GM12865 (cell line): Measurements from ENCODE around the gene NGB.

ENCODE experiments used
- DNase-seq: peaks from one replicate; pipeline ENCODE4 v3.0.0; 2010; ENCODE audit warnings: low read depth
- H3K4me3 ChIP-seq: 2 replicates; pipeline ENCODE4 v1.5.1; 2011; ENCODE audit warnings: mild to moderate bottlenecking, low read depth, low read length, control low read depth
- CTCF ChIP-seq: IDR thresholded peaks from 2 replicates; pipeline ENCODE4 v1.5.1; 2011; ENCODE audit warnings: low read length, control low read depth, low read depth, inconsistent platforms; ENCODE audit not compliant: insufficient read depth; ENCODE audit errors: missing control alignments

Gene NGB

GRCh38 chr14:77265561-77266335 is 5.3 kb downstream of the NGB start:
- no peak for DNase-seq
- TF ChIP-seq CTCF, result no peak

GRCh38 chr14:77265187-77265515 is 5.9 kb downstream of the NGB start:
- no peak overlapping the region for H3K4me3 ChIP-seq
- DNase-seq, result no peak
- TF ChIP-seq CTCF, result no peak

More at GRCh38 chr14:77265561-77266335, 5.3 kb downstream of the NGB start:
- H3K4me3 ChIP-seq, result no peak overlapping the region

GRCh38 chr14:77264466-77265186 is 6.4 kb downstream of the NGB start:
- no peak for TF ChIP-seq CTCF
- DNase-seq, result no peak
- no peak overlapping the region for H3K4me3 ChIP-seq

GRCh38 chr14:77260631-77261030 is 10.4 kb downstream of the NGB start:
- no peak for DNase-seq
- H3K4me3 ChIP-seq, result no peak overlapping the region
- no peak for TF ChIP-seq CTCF

GRCh38 chr14:77260199-77260598 is 10.8 kb downstream of the NGB start:
- DNase-seq, result no peak
- no peak for TF ChIP-seq CTCF
- no peak overlapping the region for H3K4me3 ChIP-seq

GRCh38 chr14:77259025-77259715 is 11.8 kb downstream of the NGB start:
- H3K4me3 ChIP-seq, result no peak overlapping the region
- no peak for TF ChIP-seq CTCF
- no peak for DNase-seq

GRCh38 chr14:77258566-77258965 is 12.4 kb downstream of the NGB start:
- H3K4me3 ChIP-seq, result no peak overlapping the region
- TF ChIP-seq CTCF, result no peak
- no peak for DNase-seq
